ENCODE measurements around the gene CCL17.

DNA sequence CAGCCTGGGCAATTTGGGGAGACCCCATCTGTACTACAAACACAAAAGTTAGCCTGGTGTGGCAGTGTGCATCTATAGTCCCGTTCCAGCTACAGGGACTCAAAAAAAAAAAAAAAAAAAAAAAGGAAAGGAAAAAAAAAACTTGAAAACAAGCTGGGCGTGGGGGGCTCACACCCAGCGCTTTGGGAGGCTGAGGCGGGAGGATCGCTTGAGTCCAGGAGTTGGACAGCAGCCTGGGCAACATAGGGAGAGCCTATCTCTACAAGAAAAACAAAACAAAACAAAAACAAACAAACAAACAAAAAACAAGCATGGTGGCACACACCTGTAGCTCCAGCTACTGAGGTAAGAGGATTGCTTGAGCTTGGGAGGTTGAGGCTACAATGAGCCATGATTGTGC lies 12.9 kb upstream of the CCL17 start:
- no peak for TF ChIP-seq POLR2A (IDR thresholded peaks at IDR 0.05; ENCODE audit: extremely low read depth, insufficient read length)
- TF ChIP-seq, protein P1, sequence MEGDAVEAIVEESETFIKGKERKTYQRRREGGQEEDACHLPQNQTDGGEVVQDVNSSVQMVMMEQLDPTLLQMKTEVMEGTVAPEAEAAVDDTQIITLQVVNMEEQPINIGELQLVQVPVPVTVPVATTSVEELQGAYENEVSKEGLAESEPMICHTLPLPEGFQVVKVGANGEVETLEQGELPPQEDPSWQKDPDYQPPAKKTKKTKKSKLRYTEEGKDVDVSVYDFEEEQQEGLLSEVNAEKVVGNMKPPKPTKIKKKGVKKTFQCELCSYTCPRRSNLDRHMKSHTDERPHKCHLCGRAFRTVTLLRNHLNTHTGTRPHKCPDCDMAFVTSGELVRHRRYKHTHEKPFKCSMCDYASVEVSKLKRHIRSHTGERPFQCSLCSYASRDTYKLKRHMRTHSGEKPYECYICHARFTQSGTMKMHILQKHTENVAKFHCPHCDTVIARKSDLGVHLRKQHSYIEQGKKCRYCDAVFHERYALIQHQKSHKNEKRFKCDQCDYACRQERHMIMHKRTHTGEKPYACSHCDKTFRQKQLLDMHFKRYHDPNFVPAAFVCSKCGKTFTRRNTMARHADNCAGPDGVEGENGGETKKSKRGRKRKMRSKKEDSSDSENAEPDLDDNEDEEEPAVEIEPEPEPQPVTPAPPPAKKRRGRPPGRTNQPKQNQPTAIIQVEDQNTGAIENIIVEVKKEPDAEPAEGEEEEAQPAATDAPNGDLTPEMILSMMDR (IDR thresholded peaks at IDR 0.05; ENCODE audit: low read depth, low read length) = no peak

Measured in NB4 (cell line).